SK-N-SH treated with all-trans-retinoic acid at 6 μM for 48 hours (cell line): ENCODE measurements around the gene SLC34A3.
A peak's percentile ranks its signal among the peaks of the same experiment; 100 is the strongest.

ENCODE experiments used
- ATAC-seq: fragments of 200-7000 bp; cut with Tn5 transposase; 3 replicates; pipeline ENCODE4 v1.9.1; 2020; ENCODE audit warnings: mild to moderate bottlenecking, moderate library complexity
- BACH2 ChIP-seq: fragments of 250-450 bp; sonication (Bioruptor Pico); IDR thresholded peaks from 2 replicates; pipeline ENCODE4 v1.9.0; 2021; ENCODE audit warnings: mild to moderate bottlenecking, borderline replicate concordance
- CSDC2 ChIP-seq: fragments of 250-450 bp; sonication (Bioruptor Pico); IDR thresholded peaks from 2 replicates; pipeline ENCODE4 v1.5.0; 2020; ENCODE audit warnings: mild to moderate bottlenecking, moderate library complexity
- GLIS3 ChIP-seq: fragments of 250-450 bp; sonication (Bioruptor Pico); IDR thresholded peaks from 2 replicates; pipeline ENCODE4 v1.5.0; 2020; ENCODE audit warnings: mild to moderate bottlenecking, moderate library complexity
- OSR1 ChIP-seq: fragments of 250-450 bp; sonication (Bioruptor Pico); IDR thresholded peaks from 2 replicates; pipeline ENCODE4 v1.8.0; 2022; ENCODE audit warnings: moderate library complexity, mild to moderate bottlenecking, inconsistent platforms
- RARB ChIP-seq: fragments of 250-450 bp; sonication (Bioruptor Pico); IDR thresholded peaks from 2 replicates; pipeline ENCODE4 v1.8.0; 2021; ENCODE audit warnings: mild to moderate bottlenecking, moderate library complexity
- SNAI2 ChIP-seq: fragments of 250-450 bp; sonication (Bioruptor Pico); IDR thresholded peaks from 2 replicates; pipeline ENCODE4 v1.5.0; 2020; ENCODE audit warnings: mild to moderate bottlenecking, moderate library complexity
- TCF4 ChIP-seq: fragments of 250-450 bp; sonication (Bioruptor Pico); IDR thresholded peaks from 2 replicates; pipeline ENCODE4 v1.8.0; 2021; ENCODE audit warnings: mild to moderate bottlenecking, moderate library complexity, borderline replicate concordance
- TOX ChIP-seq: fragments of 250-450 bp; sonication (Bioruptor Pico); IDR thresholded peaks from 2 replicates; pipeline ENCODE4 v1.8.0; 2021; ENCODE audit warnings: mild to moderate bottlenecking, moderate library complexity, borderline replicate concordance
- ZC3H10 ChIP-seq: fragments of 250-450 bp; sonication (Bioruptor Pico); IDR thresholded peaks from 2 replicates; pipeline ENCODE4 v1.5.1; 2021; ENCODE audit warnings: mild to moderate bottlenecking, moderate library complexity
- ZFP3 ChIP-seq: fragments of 250-450 bp; sonication (Bioruptor Pico); IDR thresholded peaks from 2 replicates; pipeline ENCODE4 v1.5.0; 2020; ENCODE audit warnings: mild to moderate bottlenecking, moderate library complexity
- ZNF565 ChIP-seq: fragments of 450-650 bp; formaldehyde crosslinking; conservative IDR thresholded peaks from 2 replicates; pipeline ENCODE4 v1.5.0; 2020; ENCODE audit warnings: low read depth, mild to moderate bottlenecking, moderate library complexity
- ZNF70 ChIP-seq: fragments of 450-650 bp; formaldehyde crosslinking; IDR thresholded peaks from 2 replicates; pipeline ENCODE4 v1.5.0; 2020; ENCODE audit warnings: mild to moderate bottlenecking, moderate library complexity
- ZNF8 ChIP-seq: fragments of 450-650 bp; formaldehyde crosslinking; IDR thresholded peaks from 2 replicates; pipeline ENCODE4 v1.5.0; 2020; ENCODE audit warnings: mild to moderate bottlenecking, moderate library complexity
- TF ChIP-seq, protein P1 (sequence below): fragments of 250-450 bp; sonication (Bioruptor Pico); IDR thresholded peaks from 2 replicates; pipeline ENCODE4 v1.5.1; 2021; ENCODE audit warnings: mild to moderate bottlenecking, moderate library complexity
- TF ChIP-seq, protein P2 (sequence below): fragments of 250-450 bp; sonication (Bioruptor Pico); IDR thresholded peaks from 2 replicates; pipeline ENCODE4 v1.5.0; 2020; ENCODE audit warnings: mild to moderate bottlenecking, moderate library complexity
- TF ChIP-seq, protein P3 (sequence below): fragments of 250-450 bp; sonication (Bioruptor Pico); IDR thresholded peaks from 2 replicates; pipeline ENCODE4 v1.5.1; 2020; ENCODE audit warnings: low read depth, mild to moderate bottlenecking, moderate library complexity
- TF ChIP-seq, protein P4 (sequence below): fragments of 250-450 bp; sonication (Bioruptor Pico); IDR thresholded peaks from 2 replicates; pipeline ENCODE4 v1.8.0; 2021; ENCODE audit warnings: low read depth, mild to moderate bottlenecking, moderate library complexity, borderline replicate concordance
- TF ChIP-seq, protein P5 (sequence below): fragments of 250-450 bp; sonication (Bioruptor Pico); IDR thresholded peaks from 2 replicates; pipeline ENCODE4 v1.8.0; 2020; ENCODE audit warnings: mild to moderate bottlenecking, moderate library complexity, borderline replicate concordance

SLC34A3 gene

DNA sequence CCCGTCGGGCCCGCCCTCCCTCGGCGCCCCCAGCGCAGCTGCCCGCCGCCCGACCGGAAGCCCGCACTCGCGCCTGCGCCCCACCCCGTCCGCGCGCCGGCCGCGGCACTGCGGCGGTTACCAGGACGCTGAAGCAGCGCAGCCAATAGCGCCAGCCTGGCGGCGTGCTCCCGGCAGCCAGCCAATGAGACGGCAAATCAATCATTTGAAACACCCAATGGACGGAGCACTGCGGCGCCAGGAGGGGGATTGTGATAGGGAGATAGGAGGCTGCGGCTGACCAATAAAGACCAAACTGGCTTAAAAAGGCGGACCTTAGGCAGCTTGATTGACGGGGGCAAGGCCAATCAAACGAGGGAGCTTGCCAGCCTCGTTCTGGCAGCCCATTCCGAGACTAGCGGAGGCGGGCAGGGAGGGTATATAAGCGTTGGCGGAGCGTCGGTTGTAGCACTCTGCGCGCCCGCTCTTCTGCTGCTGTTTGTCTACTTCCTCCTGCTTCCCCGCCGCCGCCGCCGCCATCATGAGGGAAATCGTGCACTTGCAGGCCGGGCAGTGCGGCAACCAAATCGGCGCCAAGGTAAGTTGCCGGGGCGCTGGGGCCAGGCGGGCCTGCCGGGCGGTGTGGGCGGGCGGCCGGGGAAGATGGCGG lies 10.3 kb downstream of the SLC34A3 start, which contains the start of gene TUBB4B:
TSS of gene TUBB4B (plus strand) at position 447 of the 649 bp plus-strand sequence. CDS start at position 521, 74 bp downstream.
- TF ChIP-seq, protein P1, sequence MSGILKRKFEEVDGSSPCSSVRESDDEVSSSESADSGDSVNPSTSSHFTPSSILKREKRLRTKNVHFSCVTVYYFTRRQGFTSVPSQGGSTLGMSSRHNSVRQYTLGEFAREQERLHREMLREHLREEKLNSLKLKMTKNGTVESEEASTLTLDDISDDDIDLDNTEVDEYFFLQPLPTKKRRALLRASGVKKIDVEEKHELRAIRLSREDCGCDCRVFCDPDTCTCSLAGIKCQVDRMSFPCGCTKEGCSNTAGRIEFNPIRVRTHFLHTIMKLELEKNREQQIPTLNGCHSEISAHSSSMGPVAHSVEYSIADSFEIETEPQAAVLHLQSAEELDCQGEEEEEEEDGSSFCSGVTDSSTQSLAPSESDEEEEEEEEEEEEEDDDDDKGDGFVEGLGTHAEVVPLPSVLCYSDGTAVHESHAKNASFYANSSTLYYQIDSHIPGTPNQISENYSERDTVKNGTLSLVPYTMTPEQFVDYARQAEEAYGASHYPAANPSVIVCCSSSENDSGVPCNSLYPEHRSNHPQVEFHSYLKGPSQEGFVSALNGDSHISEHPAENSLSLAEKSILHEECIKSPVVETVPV (CRISPR knock-in tag): no peak
- TF ChIP-seq ZC3H10 (CRISPR knock-in tag) (peak; percentile 84), ZNF565 (no peak), ZFP3 (no peak), GLIS3 (CRISPR knock-in tag) (0 out of 2 replicates have a peak, but pooled peaks have one; percentile 86), ZNF70 (no peak), ZNF8 (CRISPR knock-in tag) (no peak), TOX (CRISPR knock-in tag) (no peak)
- TF ChIP-seq, protein P2, sequence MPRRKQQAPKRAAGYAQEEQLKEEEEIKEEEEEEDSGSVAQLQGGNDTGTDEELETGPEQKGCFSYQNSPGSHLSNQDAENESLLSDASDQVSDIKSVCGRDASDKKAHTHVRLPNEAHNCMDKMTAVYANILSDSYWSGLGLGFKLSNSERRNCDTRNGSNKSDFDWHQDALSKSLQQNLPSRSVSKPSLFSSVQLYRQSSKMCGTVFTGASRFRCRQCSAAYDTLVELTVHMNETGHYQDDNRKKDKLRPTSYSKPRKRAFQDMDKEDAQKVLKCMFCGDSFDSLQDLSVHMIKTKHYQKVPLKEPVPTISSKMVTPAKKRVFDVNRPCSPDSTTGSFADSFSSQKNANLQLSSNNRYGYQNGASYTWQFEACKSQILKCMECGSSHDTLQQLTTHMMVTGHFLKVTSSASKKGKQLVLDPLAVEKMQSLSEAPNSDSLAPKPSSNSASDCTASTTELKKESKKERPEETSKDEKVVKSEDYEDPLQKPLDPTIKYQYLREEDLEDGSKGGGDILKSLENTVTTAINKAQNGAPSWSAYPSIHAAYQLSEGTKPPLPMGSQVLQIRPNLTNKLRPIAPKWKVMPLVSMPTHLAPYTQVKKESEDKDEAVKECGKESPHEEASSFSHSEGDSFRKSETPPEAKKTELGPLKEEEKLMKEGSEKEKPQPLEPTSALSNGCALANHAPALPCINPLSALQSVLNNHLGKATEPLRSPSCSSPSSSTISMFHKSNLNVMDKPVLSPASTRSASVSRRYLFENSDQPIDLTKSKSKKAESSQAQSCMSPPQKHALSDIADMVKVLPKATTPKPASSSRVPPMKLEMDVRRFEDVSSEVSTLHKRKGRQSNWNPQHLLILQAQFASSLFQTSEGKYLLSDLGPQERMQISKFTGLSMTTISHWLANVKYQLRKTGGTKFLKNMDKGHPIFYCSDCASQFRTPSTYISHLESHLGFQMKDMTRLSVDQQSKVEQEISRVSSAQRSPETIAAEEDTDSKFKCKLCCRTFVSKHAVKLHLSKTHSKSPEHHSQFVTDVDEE (CRISPR knock-in tag): 0 out of 2 replicates have a peak, but pooled peaks have one; percentile 28
- TF ChIP-seq, protein P3, sequence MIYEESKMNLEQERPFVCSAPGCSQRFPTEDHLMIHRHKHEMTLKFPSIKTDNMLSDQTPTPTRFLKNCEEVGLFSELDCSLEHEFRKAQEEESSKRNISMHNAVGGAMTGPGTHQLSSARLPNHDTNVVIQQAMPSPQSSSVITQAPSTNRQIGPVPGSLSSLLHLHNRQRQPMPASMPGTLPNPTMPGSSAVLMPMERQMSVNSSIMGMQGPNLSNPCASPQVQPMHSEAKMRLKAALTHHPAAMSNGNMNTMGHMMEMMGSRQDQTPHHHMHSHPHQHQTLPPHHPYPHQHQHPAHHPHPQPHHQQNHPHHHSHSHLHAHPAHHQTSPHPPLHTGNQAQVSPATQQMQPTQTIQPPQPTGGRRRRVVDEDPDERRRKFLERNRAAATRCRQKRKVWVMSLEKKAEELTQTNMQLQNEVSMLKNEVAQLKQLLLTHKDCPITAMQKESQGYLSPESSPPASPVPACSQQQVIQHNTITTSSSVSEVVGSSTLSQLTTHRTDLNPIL (CRISPR knock-in tag): no peak
- ATAC-seq: peak; percentile 72

DNA sequence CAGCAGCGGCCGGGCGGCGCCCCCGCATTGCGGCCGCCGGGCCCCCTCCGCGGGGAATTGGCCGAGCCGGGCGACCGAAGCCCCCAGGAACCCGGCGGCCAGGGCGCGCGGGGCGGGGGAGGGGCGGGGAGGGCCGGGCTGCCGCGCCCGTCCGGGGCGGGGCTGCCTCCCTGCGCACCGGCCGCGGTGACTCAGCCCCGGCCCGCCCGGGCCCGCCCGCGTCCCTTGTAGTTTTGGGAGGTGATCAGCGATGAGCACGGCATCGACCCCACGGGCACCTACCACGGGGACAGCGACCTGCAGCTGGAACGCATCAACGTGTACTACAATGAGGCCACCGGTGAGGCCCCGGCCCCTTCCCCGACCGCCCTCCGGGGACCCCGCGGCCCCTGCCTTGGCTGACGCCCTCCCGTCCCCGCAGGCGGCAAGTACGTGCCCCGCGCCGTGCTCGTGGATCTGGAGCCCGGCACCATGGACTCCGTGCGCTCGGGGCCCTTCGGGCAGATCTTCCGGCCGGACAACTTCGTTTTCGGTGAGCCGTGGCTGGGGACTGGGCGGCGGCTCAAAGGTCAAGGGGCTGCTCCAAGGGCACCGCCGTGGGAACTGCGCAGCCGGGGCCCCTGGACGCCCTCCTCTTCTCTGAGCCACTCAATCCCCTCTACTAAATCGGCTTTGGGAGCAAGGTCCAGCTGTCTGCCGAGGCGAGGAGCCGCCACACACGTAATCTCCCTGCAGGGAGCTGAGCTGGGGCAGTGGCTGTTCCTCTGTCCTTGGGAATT lies 11.0 kb downstream of the SLC34A3 start:
- TF ChIP-seq SNAI2: no peak
- no peak for TF ChIP-seq CSDC2
- no peak for TF ChIP-seq TCF4 (CRISPR knock-in tag)
- TF ChIP-seq, protein P4, sequence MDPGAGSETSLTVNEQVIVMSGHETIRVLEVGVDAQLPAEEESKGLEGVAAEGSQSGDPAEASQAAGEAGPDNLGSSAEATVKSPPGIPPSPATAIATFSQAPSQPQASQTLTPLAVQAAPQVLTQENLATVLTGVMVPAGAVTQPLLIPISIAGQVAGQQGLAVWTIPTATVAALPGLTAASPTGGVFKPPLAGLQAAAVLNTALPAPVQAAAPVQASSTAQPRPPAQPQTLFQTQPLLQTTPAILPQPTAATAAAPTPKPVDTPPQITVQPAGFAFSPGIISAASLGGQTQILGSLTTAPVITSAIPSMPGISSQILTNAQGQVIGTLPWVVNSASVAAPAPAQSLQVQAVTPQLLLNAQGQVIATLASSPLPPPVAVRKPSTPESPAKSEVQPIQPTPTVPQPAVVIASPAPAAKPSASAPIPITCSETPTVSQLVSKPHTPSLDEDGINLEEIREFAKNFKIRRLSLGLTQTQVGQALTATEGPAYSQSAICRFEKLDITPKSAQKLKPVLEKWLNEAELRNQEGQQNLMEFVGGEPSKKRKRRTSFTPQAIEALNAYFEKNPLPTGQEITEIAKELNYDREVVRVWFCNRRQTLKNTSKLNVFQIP (CRISPR knock-in tag): no peak
- TF ChIP-seq ZNF565: no peak
- TF ChIP-seq, protein P1 (CRISPR knock-in tag): no peak
- TF ChIP-seq ZNF8 (CRISPR knock-in tag): no peak
- TF ChIP-seq GLIS3 (CRISPR knock-in tag): no peak
- TF ChIP-seq ZNF70: no peak
- TF ChIP-seq, protein P2 (CRISPR knock-in tag): no peak
- no peak for TF ChIP-seq ZFP3
- no peak for TF ChIP-seq TOX (CRISPR knock-in tag)
- no peak for TF ChIP-seq OSR1
- TF ChIP-seq, protein P5, sequence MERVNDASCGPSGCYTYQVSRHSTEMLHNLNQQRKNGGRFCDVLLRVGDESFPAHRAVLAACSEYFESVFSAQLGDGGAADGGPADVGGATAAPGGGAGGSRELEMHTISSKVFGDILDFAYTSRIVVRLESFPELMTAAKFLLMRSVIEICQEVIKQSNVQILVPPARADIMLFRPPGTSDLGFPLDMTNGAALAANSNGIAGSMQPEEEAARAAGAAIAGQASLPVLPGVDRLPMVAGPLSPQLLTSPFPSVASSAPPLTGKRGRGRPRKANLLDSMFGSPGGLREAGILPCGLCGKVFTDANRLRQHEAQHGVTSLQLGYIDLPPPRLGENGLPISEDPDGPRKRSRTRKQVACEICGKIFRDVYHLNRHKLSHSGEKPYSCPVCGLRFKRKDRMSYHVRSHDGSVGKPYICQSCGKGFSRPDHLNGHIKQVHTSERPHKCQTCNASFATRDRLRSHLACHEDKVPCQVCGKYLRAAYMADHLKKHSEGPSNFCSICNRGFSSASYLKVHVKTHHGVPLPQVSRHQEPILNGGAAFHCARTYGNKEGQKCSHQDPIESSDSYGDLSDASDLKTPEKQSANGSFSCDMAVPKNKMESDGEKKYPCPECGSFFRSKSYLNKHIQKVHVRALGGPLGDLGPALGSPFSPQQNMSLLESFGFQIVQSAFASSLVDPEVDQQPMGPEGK (CRISPR knock-in tag): no peak
- no peak for TF ChIP-seq BACH2
- TF ChIP-seq RARB: no peak
- TF ChIP-seq, protein P3 (CRISPR knock-in tag): no peak
- TF ChIP-seq ZC3H10 (CRISPR knock-in tag): no peak
- no peak for ATAC-seq
